ENCODE data around the gene IKZF3. TPM values are rescaled to one million over a fixed set of nuclear protein-coding genes. Genes with fewer than 3 reads are reported as not detected.
A peak's percentile ranks its signal among the peaks of the same experiment; 100 is the strongest.

Gene IKZF3
- total RNA-seq, 1 donor from 2014 or later: 220 TPM

- ChIA-PET CTCF (interaction anchor here (0.7 to 2.2 kb wide), 4 partner anchors 14 to 167 kb away, joined by 3 to 14 read pairs (median 4); partner anchors contain the start of gene IKZF3), POLR2A (interaction anchor here (0.5 to 4.9 kb wide), 17 partner anchors 11 to 66 kb away, joined by 3 to 72 read pairs (median 7); partner anchors contain the start of gene IKZF3)
- H3K4me3 Mint-ChIP-seq: peak overlapping the region; percentile 55
- DNase-seq: no peak
- no peak for ATAC-seq (ENCODE audit: low read depth)
- no peaks in the 10 kb centered on the region for H3K27me3 Mint-ChIP-seq
- intact Hi-C loops (cut with micrococcal nuclease): no loop called here
- TF ChIP-seq CTCF (IDR thresholded peaks at IDR 0.05): no peak
- H3K27ac Mint-ChIP-seq: peak overlapping the region; percentile 95
- H3K4me1 Mint-ChIP-seq: peaks cover 68% of the 10 kb centered on the region
- peaks cover 17% of the 10 kb centered on the region for H3K9me3 Mint-ChIP-seq
- peaks cover 87% of the 10 kb centered on the region for H3K36me3 Mint-ChIP-seq (ENCODE audit: low read depth)
Observed at GRCh38 chr17:39820987-39821386, 43.1 kb downstream of the IKZF3 start.

- Mint-ChIP-seq H3K27me3 (no peaks in the 10 kb centered on the region), H3K36me3 (ENCODE audit: low read depth) (peaks cover 87% of the 10 kb centered on the region), H3K4me3 (peak overlapping the region; percentile 25), H3K9me3 (peaks cover 17% of the 10 kb centered on the region), H3K4me1 (peaks cover 73% of the 10 kb centered on the region), H3K27ac (peak overlapping the region; percentile 95)
- ChIA-PET POLR2A (interaction anchor here (0.5 to 4.9 kb wide), 8 partner anchors 22 to 66 kb away, joined by 4 to 72 read pairs (median 19); partner anchors contain the start of gene IKZF3), CTCF (interaction anchor here (0.7 to 2.2 kb wide), 4 partner anchors 14 to 166 kb away, joined by 3 to 14 read pairs (median 4); partner anchors contain the start of gene IKZF3)
- DNase-seq (no peak), ATAC-seq (ENCODE audit: low read depth) (no peak)
- TF ChIP-seq CTCF (IDR thresholded peaks at IDR 0.05): no peak
- intact Hi-C loops (cut with micrococcal nuclease): no loop called here
Observed at GRCh38 chr17:39820541-39820940, 43.6 kb downstream of the IKZF3 start.

GRCh38 chr17:39818358-39819000 lies 45.6 kb downstream of the IKZF3 start:
- DNase-seq (no peak), ATAC-seq (ENCODE audit: low read depth) (no peak)
- Mint-ChIP-seq H3K4me3 (peak overlapping the region; percentile 65), H3K9me3 (peaks cover 7% of the 10 kb centered on the region), H3K27ac (peak overlapping the region; percentile 95), H3K36me3 (ENCODE audit: low read depth) (peaks cover 87% of the 10 kb centered on the region), H3K27me3 (no peaks in the 10 kb centered on the region), H3K4me1 (peaks cover 90% of the 10 kb centered on the region)
- POLR2A ChIA-PET: interaction anchor here (1.6 to 4.9 kb wide), 4 partner anchors 25 to 64 kb away, joined by 7 to 72 read pairs (median 23); partner anchors contain the start of gene IKZF3
- CTCF ChIA-PET: interaction anchor here (0.9 kb wide), 1 partner anchor 162 kb away, joined by 4 read pairs; the partner anchor contains the start of gene PSMD3
- TF ChIP-seq CTCF (IDR thresholded peaks at IDR 0.05): no peak
- intact Hi-C loops (cut with micrococcal nuclease): loop anchor here (2.0 kb wide), 1 partner anchor 24 kb away; no protein-coding TSS in a partner anchor

GRCh38 chr17:39816272-39816671 lies 47.8 kb downstream of the IKZF3 start:
- no peak for TF ChIP-seq CTCF (IDR thresholded peaks at IDR 0.05)
- Mint-ChIP-seq H3K4me3 (no peak overlapping the region), H3K36me3 (ENCODE audit: low read depth) (peaks cover 84% of the 10 kb centered on the region), H3K27me3 (no peaks in the 10 kb centered on the region), H3K4me1 (peaks cover 87% of the 10 kb centered on the region), H3K27ac (peak overlapping the region; percentile 41), H3K9me3 (no peaks in the 10 kb centered on the region)
- intact Hi-C loops (cut with micrococcal nuclease): no loop called here
- CTCF ChIA-PET: interaction anchor here (1.2 kb wide), 1 partner anchor 46 kb away, joined by 3 read pairs; no protein-coding TSS in a partner anchor
- no peak for ATAC-seq (ENCODE audit: low read depth)
- POLR2A ChIA-PET: interaction anchor here (0.6 to 1.5 kb wide), 3 partner anchors 14 to 61 kb away, joined by 3 to 9 read pairs (median 3); no protein-coding TSS in a partner anchor
- DNase-seq: no peak

- DNase-seq: no peak
- H3K36me3 Mint-ChIP-seq (ENCODE audit: low read depth): peaks cover 79% of the 10 kb centered on the region
- no peaks in the 10 kb centered on the region for H3K27me3 Mint-ChIP-seq
- no peaks in the 10 kb centered on the region for H3K9me3 Mint-ChIP-seq
- intact Hi-C loops (cut with micrococcal nuclease): loop anchor here (1.0 kb wide), 1 partner anchor 8 kb away; no protein-coding TSS in a partner anchor
- peaks cover 79% of the 10 kb centered on the region for H3K4me1 Mint-ChIP-seq
- no peak overlapping the region for H3K4me3 Mint-ChIP-seq
- no peak for TF ChIP-seq CTCF (IDR thresholded peaks at IDR 0.05)
- POLR2A ChIA-PET: interaction anchor here (0.6 to 2.0 kb wide), 3 partner anchors 55 to 229 kb away, joined by 5 to 8 read pairs (median 8); no protein-coding TSS in a partner anchor
- CTCF ChIA-PET: interaction anchor here (0.5 to 0.6 kb wide), 3 partner anchors 31 to 1047 kb away, joined by 3 read pairs; no protein-coding TSS in a partner anchor
- H3K27ac Mint-ChIP-seq: peak overlapping the region; percentile 77
- ATAC-seq (ENCODE audit: low read depth): no peak
Observed at GRCh38 chr17:39814497-39814896, 49.6 kb downstream of the IKZF3 start.

All from activated B cell treated with CpG ODN at 0.5 μM for 24 hours (primary cell).